HG02943 (cell line): ENCODE measurements around the gene KCNK16.

Experiments used
- ATAC-seq: cut with Tn5 transposase; IDR thresholded peaks from one replicate; pipeline ENCODE4 v1.9.1; 2021; ENCODE audit warnings: mild to moderate bottlenecking, low read depth, moderate library complexity; ENCODE audit not compliant: unreplicated experiment

Gene KCNK16

GRCh38 chr6:39342692-39343395 is 20.3 kb upstream of the KCNK16 start:
- ATAC-seq = no peak

- ATAC-seq = no peak
Measured at GRCh38 chr6:39341937-39342336, 19.4 kb upstream of the KCNK16 start.

- ATAC-seq = no peak
Measured at GRCh38 chr6:39341352-39341751, 18.9 kb upstream of the KCNK16 start.

GRCh38 chr6:39339868-39340550 is 17.5 kb upstream of the KCNK16 start:
- ATAC-seq = no peak

GRCh38 chr6:39339096-39339867 is 16.8 kb upstream of the KCNK16 start:
- no peak for ATAC-seq

- no peak for ATAC-seq
Measured at GRCh38 chr6:39338397-39338796, 15.9 kb upstream of the KCNK16 start.

- no peak for ATAC-seq
Measured at GRCh38 chr6:39335780-39336545, 13.5 kb upstream of the KCNK16 start.

GRCh38 chr6:39333644-39334438 is 11.3 kb upstream of the KCNK16 start:
- no peak for ATAC-seq

GRCh38 chr6:39330476-39330875 is 8.0 kb upstream of the KCNK16 start:
- no peak for ATAC-seq

- ATAC-seq = peak; percentile 76
Measured at GRCh38 chr6:39330057-39330456, 7.6 kb upstream of the KCNK16 start.

GRCh38 chr6:39328066-39328465 is 5.6 kb upstream of the KCNK16 start:
- ATAC-seq = no peak

GRCh38 chr6:39327507-39327906 is 5.0 kb upstream of the KCNK16 start:
- no peak for ATAC-seq

- no peak for ATAC-seq
Measured at GRCh38 chr6:39321761-39322160, 741 bp downstream of the KCNK16 start.

GRCh38 chr6:39320363-39320984 is 2.0 kb downstream of the KCNK16 start:
- ATAC-seq = no peak

- ATAC-seq = no peak
Measured at GRCh38 chr6:39319621-39320362, 2.7 kb downstream of the KCNK16 start.

- ATAC-seq = no peak
Measured at GRCh38 chr6:39317256-39317655, 5.2 kb downstream of the KCNK16 start.

GRCh38 chr6:39314273-39314795 is 8.2 kb downstream of the KCNK16 start, which contains the start of gene KCNK17:
TSS of gene KCNK17 (minus strand) at chr6:39314419. CDS start at chr6:39314320, 99 bp downstream.
- ATAC-seq = no peak

- no peak for ATAC-seq
Measured at GRCh38 chr6:39313526-39314272, 8.8 kb downstream of the KCNK16 start.
